Activated naive CD8-positive, alpha-beta T cell treated with anti-CD3 and anti-CD28 coated beads, Interleukin-2, amount 10 ng/mL, durations not matched to agents 7 days and 5 days (primary cell): ENCODE results near the gene COMMD3. TPM values are rescaled to one million over a fixed set of nuclear protein-coding genes. Genes with fewer than 3 reads are reported as not detected.

Source experiments
- ATAC-seq: fragments of 150-1000 bp; cut with Tn5 transposase; one replicate; pipeline ENCODE4 v1.10.0; 2021; ENCODE audit warnings: low read depth, moderate library complexity
- POLR2A ChIA-PET: fragments of 350-600 bp; sonication (Branson Sonifier 250); formaldehyde crosslinking; loops from one replicate; lab custom pipeline; 2021; ENCODE audit warnings: antibody characterized with exemption; lab: Charles Lee
- DNase-seq: peaks from one replicate; pipeline ENCODE4 v3.0.0; 2021
- H3K27ac Mint-ChIP-seq: one replicate; pipeline ENCODE4 v1.8.0; 2022; ENCODE audit warnings: mild to moderate bottlenecking, mixed read lengths
- H3K27me3 Mint-ChIP-seq: one replicate; pipeline ENCODE4 v1.8.0; 2022; ENCODE audit warnings: mild to moderate bottlenecking, moderate library complexity, mixed read lengths
- H3K36me3 Mint-ChIP-seq: one replicate; pipeline ENCODE4 v1.8.0; 2021; ENCODE audit warnings: mild to moderate bottlenecking, mixed read lengths
- H3K4me1 Mint-ChIP-seq: one replicate; pipeline ENCODE4 v1.8.0; 2021; ENCODE audit warnings: mixed read lengths
- H3K4me3 Mint-ChIP-seq: one replicate; pipeline ENCODE4 v1.8.0; 2022; ENCODE audit warnings: mild to moderate bottlenecking, moderate library complexity, mixed read lengths
- H3K9me3 Mint-ChIP-seq: one replicate; pipeline ENCODE4 v1.8.0; 2021; ENCODE audit warnings: mixed read lengths
- total RNA-seq, 2 experiments: library from RNA; stranded (reverse); gene quantifications; one replicate each; pipeline ENCODE4 v1.2.3, GENCODE V29; 2021

Gene COMMD3
- total RNA-seq, 2 experiments from 2014 or later = 55.3 to 61.4 TPM

- H3K27me3 Mint-ChIP-seq = peaks cover 46% of the 10 kb centered on the region
- no peaks in the 10 kb centered on the region for H3K9me3 Mint-ChIP-seq
- peaks cover 5% of the 10 kb centered on the region for H3K36me3 Mint-ChIP-seq
- ATAC-seq = no peak
- peak overlapping the region; percentile 80 for H3K27ac Mint-ChIP-seq
- peak; percentile 39 for DNase-seq
- peaks cover 31% of the 10 kb centered on the region for H3K4me1 Mint-ChIP-seq
- H3K4me3 Mint-ChIP-seq = peak overlapping the region; percentile 83
- POLR2A ChIA-PET = interaction anchor here (1.0 kb wide), 1 partner anchor 18 kb away, joined by 3 read pairs; the partner anchor contains the start of gene COMMD3
Observed at GRCh38 chr10:22334414-22335172, 18.4 kb downstream of the COMMD3 start.

- ATAC-seq (peak; percentile 65), DNase-seq (peak; percentile 74)
- H3K27me3 Mint-ChIP-seq = peaks cover 51% of the 10 kb centered on the region
- no peaks in the 10 kb centered on the region for H3K9me3 Mint-ChIP-seq
- peak overlapping the region; percentile 83 for H3K4me3 Mint-ChIP-seq
- POLR2A ChIA-PET = interaction anchor here (1.0 kb wide), 1 partner anchor 19 kb away, joined by 3 read pairs; the partner anchor contains the start of gene COMMD3
- peaks cover 36% of the 10 kb centered on the region for H3K4me1 Mint-ChIP-seq
- peak overlapping the region; percentile 80 for H3K27ac Mint-ChIP-seq
- peaks cover 3% of the 10 kb centered on the region for H3K36me3 Mint-ChIP-seq
Observed at GRCh38 chr10:22335173-22335933, 19.2 kb downstream of the COMMD3 start.

DNA sequence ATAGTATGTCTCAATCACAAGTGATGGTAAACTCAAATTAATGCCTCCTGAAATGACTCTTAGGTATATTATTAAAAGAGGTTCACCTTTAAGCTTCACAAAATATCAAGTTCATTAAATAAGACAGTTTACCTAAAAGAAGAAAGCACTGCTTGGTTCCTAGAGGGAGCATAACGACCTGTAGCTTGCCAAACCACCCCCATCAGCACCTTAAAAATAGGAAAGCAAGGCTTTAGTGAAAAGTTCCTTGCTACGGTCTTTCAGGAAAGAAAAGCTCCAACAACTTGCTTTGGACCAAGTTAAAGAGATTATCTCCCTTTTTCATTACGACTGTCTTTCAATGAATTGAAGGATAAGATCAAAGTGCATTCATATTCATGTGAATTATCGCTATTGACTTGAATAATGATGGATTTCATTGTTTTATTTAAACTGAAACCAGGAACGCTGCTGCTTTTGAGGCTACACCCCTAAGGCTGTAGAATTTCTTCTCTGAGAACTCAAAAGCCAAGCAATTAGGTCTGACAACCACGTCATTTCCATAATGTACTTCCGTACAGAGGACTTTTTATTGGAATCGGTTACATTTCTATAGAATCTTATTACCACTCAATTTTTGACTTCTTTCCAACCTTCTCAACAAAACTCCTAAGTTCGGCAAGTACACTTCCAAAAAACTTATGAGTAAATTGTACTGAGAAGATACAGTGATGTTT is 22.2 kb downstream of the COMMD3 start:
- H3K4me3 Mint-ChIP-seq = peak overlapping the region; percentile 31
- ATAC-seq (no peak), DNase-seq (no peak)
- peaks cover 32% of the 10 kb centered on the region for H3K4me1 Mint-ChIP-seq
- H3K9me3 Mint-ChIP-seq = no peaks in the 10 kb centered on the region
- POLR2A ChIA-PET = interaction anchor here (1.1 to 1.2 kb wide), 2 partner anchors 12 to 16 kb away, joined by 4 to 5 read pairs; no protein-coding TSS in a partner anchor
- peaks cover 62% of the 10 kb centered on the region for H3K27me3 Mint-ChIP-seq
- H3K27ac Mint-ChIP-seq = no peak overlapping the region
- peaks cover 3% of the 10 kb centered on the region for H3K36me3 Mint-ChIP-seq

GRCh38 chr10:22338931-22339330 is 22.7 kb downstream of the COMMD3 start:
- DNase-seq = no peak
- peaks cover 68% of the 10 kb centered on the region for H3K27me3 Mint-ChIP-seq
- no peaks in the 10 kb centered on the region for H3K36me3 Mint-ChIP-seq
- no peaks in the 10 kb centered on the region for H3K9me3 Mint-ChIP-seq
- no peak for ATAC-seq
- peaks cover 26% of the 10 kb centered on the region for H3K4me1 Mint-ChIP-seq
- H3K27ac Mint-ChIP-seq = no peak overlapping the region
- peak overlapping the region; percentile 31 for H3K4me3 Mint-ChIP-seq
- POLR2A ChIA-PET = interaction anchor here (0.7 to 2.3 kb wide), 4 partner anchors 13 to 152 kb away, joined by 4 to 18 read pairs (median 5); partner anchors contain the start of gene COMMD3

GRCh38 chr10:22339761-22340328 is 23.7 kb downstream of the COMMD3 start:
- no peak for ATAC-seq
- no peak for DNase-seq
- POLR2A ChIA-PET = interaction anchor here (0.5 to 2.6 kb wide), 13 partner anchors 8 to 822 kb away, joined by 3 to 19 read pairs (median 5); partner anchors contain the start of genes BMI1, COMMD3 and DNAJC1
- no peaks in the 10 kb centered on the region for H3K36me3 Mint-ChIP-seq
- H3K27me3 Mint-ChIP-seq = peaks cover 77% of the 10 kb centered on the region
- peaks cover 33% of the 10 kb centered on the region for H3K4me1 Mint-ChIP-seq
- H3K27ac Mint-ChIP-seq = peak overlapping the region; percentile 88
- no peaks in the 10 kb centered on the region for H3K9me3 Mint-ChIP-seq
- H3K4me3 Mint-ChIP-seq = peak overlapping the region; percentile 89

GRCh38 chr10:22340329-22341189 is 24.4 kb downstream of the COMMD3 start:
- no peaks in the 10 kb centered on the region for H3K9me3 Mint-ChIP-seq
- peaks cover 31% of the 10 kb centered on the region for H3K4me1 Mint-ChIP-seq
- DNase-seq (peak; percentile 85), ATAC-seq (peak; percentile 64)
- peak overlapping the region; percentile 88 for H3K27ac Mint-ChIP-seq
- peaks cover 79% of the 10 kb centered on the region for H3K27me3 Mint-ChIP-seq
- peak overlapping the region; percentile 89 for H3K4me3 Mint-ChIP-seq
- H3K36me3 Mint-ChIP-seq = no peaks in the 10 kb centered on the region
- POLR2A ChIA-PET = interaction anchor here (0.5 to 2.6 kb wide), 13 partner anchors 9 to 822 kb away, joined by 3 to 19 read pairs (median 5); partner anchors contain the start of genes BMI1, COMMD3 and DNAJC1

DNA sequence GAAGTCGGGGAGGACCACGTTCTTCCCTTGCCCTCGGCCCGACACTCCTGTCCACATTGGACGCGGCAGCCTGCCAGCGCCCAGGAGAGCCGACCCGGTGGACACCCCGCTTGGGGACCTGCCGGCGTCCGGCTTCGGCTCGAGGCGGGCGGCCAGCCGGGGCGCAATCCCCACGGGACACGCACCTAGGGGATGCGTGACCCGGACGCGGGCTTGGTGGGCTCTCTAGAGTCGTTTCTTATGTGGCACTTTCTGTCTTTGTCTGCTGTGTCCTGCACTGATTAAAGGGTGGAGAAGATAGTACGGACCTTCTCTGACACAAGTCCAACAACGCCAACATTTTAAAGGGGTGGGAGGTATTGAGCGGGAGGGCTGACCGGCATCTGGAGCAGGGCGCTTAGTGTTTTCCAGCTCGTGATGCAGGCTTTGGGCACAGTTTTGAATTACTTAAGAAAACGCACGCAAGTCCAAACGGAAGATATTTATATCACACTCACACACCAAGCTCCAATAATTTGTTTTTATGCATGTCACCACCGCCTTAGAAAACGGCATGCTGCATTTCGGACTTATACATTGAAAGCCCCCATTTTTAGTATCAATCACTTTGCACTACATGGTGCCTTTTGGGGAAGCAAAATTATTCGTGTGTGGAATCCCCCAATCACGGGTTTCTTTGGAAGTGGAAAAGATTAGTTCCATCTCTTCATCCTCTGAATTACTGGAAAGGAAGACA is 25.2 kb downstream of the COMMD3 start:
- peak overlapping the region; percentile 71 for H3K4me3 Mint-ChIP-seq
- POLR2A ChIA-PET = interaction anchor here (1.1 to 2.6 kb wide), 8 partner anchors 8 to 823 kb away, joined by 3 to 19 read pairs (median 6); partner anchors contain the start of genes BMI1 and COMMD3
- H3K27me3 Mint-ChIP-seq = peaks cover 83% of the 10 kb centered on the region
- H3K4me1 Mint-ChIP-seq = peaks cover 31% of the 10 kb centered on the region
- no peaks in the 10 kb centered on the region for H3K9me3 Mint-ChIP-seq
- ATAC-seq (no peak), DNase-seq (no peak)
- H3K27ac Mint-ChIP-seq = peak overlapping the region; percentile 56
- H3K36me3 Mint-ChIP-seq = peaks cover under 1% of the 10 kb centered on the region

GRCh38 chr10:22341926-22342196 is 25.7 kb downstream of the COMMD3 start:
- Mint-ChIP-seq H3K4me1 (peaks cover 31% of the 10 kb centered on the region), H3K27ac (no peak overlapping the region)
- POLR2A ChIA-PET = interaction anchor here (2.5 to 2.6 kb wide), 2 partner anchors 19 to 95 kb away, joined by 14 to 19 read pairs; partner anchors contain the start of gene BMI1

DNA sequence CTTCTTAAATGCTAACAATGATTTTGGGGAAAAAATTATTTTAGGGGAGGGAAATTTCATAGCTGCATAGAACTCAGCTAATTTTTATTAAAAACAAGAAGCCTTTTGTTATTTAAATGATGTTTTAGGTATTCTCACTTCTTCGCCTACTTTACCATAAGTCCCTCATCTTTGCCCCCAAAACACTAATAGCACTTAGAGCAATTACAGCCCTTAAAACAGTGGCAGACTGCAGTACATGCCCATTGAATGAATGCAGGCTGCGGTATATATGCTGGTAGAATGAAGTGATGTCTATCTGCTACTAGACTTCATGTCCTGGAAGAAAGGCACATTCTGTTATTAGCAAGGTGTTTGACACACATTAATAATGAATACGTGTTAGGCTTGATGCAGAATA is 26.2 kb downstream of the COMMD3 start:
- no peak for ATAC-seq
- no peak overlapping the region for H3K4me3 Mint-ChIP-seq
- H3K27me3 Mint-ChIP-seq = peaks cover 82% of the 10 kb centered on the region
- POLR2A ChIA-PET = no interaction called here
- peaks cover 2% of the 10 kb centered on the region for H3K36me3 Mint-ChIP-seq
- no peak overlapping the region for H3K27ac Mint-ChIP-seq
- H3K4me1 Mint-ChIP-seq = peaks cover 28% of the 10 kb centered on the region
- DNase-seq = no peak
- no peaks in the 10 kb centered on the region for H3K9me3 Mint-ChIP-seq

More at GRCh38 chr10:22341926-22342196, 25.7 kb downstream of the COMMD3 start:
- no peak for ATAC-seq
- peak overlapping the region; percentile 44 for H3K4me3 Mint-ChIP-seq
- H3K27me3 Mint-ChIP-seq = peaks cover 83% of the 10 kb centered on the region
- no peak for DNase-seq
- H3K36me3 Mint-ChIP-seq = peaks cover 2% of the 10 kb centered on the region
- no peaks in the 10 kb centered on the region for H3K9me3 Mint-ChIP-seq

DNA sequence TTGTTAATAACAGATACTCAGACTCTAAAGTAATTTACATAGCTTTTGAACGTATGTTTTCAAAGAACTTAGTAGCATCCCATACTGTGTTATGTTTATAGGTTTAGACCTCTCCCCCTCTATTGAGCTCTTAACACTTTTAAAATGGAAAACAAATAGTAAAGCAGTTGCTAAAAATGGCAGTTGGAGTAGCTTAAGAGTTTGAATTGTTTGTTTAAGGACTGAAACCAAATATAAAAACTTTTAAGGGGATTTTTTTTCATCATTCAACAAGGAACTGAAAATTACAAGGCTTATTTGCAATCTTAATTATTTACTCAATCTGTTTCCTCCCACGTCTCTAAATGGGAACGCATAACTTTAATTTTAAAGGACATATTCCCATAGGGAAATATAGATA is 27.5 kb downstream of the COMMD3 start:
- no peak overlapping the region for H3K4me3 Mint-ChIP-seq
- ATAC-seq = no peak

GRCh38 chr10:22344249-22344648 is 28.1 kb downstream of the COMMD3 start:
- POLR2A ChIA-PET = interaction anchor here (0.7 kb wide), 1 partner anchor 302 kb away, joined by 3 read pairs; no protein-coding TSS in a partner anchor
- no peak overlapping the region for H3K27ac Mint-ChIP-seq

More for the DNA sequence above, 27.5 kb downstream of the COMMD3 start:
- no peaks in the 10 kb centered on the region for H3K9me3 Mint-ChIP-seq
- POLR2A ChIA-PET = interaction anchor here (0.7 kb wide), 1 partner anchor 303 kb away, joined by 3 read pairs; no protein-coding TSS in a partner anchor
- no peak overlapping the region for H3K27ac Mint-ChIP-seq
- peaks cover 82% of the 10 kb centered on the region for H3K27me3 Mint-ChIP-seq
- H3K36me3 Mint-ChIP-seq = peaks cover 2% of the 10 kb centered on the region
- DNase-seq = no peak
- peaks cover 21% of the 10 kb centered on the region for H3K4me1 Mint-ChIP-seq

More at GRCh38 chr10:22344249-22344648, 28.1 kb downstream of the COMMD3 start:
- DNase-seq (no peak), ATAC-seq (no peak)
- Mint-ChIP-seq H3K36me3 (peaks cover 2% of the 10 kb centered on the region), H3K9me3 (no peaks in the 10 kb centered on the region), H3K27me3 (peaks cover 82% of the 10 kb centered on the region), H3K4me3 (peak overlapping the region; percentile 37), H3K4me1 (peaks cover 21% of the 10 kb centered on the region)
